ENCODE measurements around the gene AANAT. TPM values are rescaled to one million over a fixed set of nuclear protein-coding genes. Genes with fewer than 3 reads are reported as not detected.

The AANAT gene
- total RNA-seq, 1 donor from 2014 or later, result 0.18 TPM

DNA sequence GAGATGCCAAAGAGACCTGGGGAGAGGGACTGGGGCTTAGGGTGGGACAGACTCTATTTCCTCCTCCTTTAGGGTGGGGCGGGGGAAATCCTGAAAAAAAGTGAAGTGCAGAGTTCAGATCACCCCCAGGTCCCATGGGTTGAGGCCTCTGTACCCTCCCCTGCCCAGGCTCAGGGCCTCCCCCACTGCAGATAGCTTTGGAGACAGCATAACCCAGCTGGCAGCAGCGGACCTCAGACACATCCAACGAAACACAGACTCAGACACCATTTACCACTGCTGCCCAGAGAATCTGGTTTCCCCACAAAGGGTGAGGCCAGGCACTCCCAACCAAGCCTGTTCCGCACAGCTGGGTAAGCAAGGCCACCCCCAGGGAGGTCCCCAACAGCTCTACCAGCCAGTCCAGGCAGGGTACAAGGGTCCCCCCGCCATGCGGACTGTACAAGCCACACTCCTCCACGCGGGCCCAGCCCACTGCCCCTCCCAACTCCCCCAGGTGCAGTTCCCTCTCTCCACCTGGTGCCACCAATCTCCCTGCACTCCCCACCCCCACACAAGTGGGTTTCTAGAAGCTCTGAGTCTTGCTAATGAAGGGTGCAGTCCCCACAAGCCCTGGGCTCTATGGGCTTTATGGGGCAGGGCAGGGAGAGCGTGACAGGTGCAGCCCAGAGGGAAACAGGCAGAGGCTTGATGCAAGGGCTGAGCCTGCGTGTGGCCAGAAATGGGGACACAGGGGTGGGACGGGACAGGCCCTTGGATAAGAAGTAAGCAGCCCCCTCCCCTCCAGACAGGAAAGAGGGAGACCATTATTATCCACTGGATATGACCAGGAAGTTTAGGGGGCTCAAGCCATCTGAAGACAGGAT, 25.0 kb downstream of the AANAT start:
- Mint-ChIP-seq H3K27ac (peak overlapping the region; percentile 95), H3K36me3 (ENCODE audit: low read depth) (peaks cover 9% of the 10 kb centered on the region), H3K4me1 (ENCODE audit: low read depth) (peaks cover 30% of the 10 kb centered on the region), H3K9me3 (no peaks in the 10 kb centered on the region), H3K27me3 (ENCODE audit: low read depth) (no peaks in the 10 kb centered on the region), H3K4me3 (ENCODE audit: low read depth) (peak overlapping the region; percentile 60)
- no peak for DNase-seq (ENCODE audit: low spot score)
- intact Hi-C loops (cut with micrococcal nuclease), result no loop called here

DNA sequence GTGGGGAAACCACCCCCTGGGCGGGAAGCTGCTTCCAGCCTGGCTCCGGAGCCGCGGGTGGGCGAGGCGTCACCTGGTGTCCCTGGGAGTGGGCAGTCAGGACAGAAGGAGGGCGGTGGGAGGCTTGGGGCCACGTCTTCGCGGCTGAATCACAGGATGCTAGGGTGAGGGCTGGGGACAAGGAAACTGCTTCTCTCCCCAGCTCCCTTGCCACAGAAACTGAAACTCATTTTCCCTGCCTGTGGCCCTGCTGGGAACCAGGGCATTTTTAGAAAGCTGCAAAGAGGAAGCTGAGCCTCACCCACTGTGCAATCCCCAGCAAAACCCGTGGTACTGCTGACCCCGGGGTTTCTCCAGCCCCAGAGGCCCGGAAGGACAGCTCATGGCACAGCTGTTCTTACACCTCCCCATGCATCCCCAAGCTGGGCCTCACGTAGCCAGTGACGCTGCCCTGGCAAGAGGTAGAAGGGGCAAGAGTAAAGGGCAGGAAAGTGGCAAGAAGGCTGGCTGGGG, 25.6 kb downstream of the AANAT start:
- H3K27me3 Mint-ChIP-seq (ENCODE audit: low read depth), result no peaks in the 10 kb centered on the region
- peak overlapping the region; percentile 95 for H3K27ac Mint-ChIP-seq
- H3K4me3 Mint-ChIP-seq (ENCODE audit: low read depth), result peak overlapping the region; percentile 71
- H3K36me3 Mint-ChIP-seq (ENCODE audit: low read depth), result peaks cover 3% of the 10 kb centered on the region
- peaks cover 30% of the 10 kb centered on the region for H3K4me1 Mint-ChIP-seq (ENCODE audit: low read depth)
- H3K9me3 Mint-ChIP-seq, result no peaks in the 10 kb centered on the region
- DNase-seq (ENCODE audit: low spot score), result peak; percentile 48
- intact Hi-C loops (cut with micrococcal nuclease), result loop anchor here (1.0 kb wide), 1 partner anchor 22 kb away; no protein-coding TSS in a partner anchor

DNA sequence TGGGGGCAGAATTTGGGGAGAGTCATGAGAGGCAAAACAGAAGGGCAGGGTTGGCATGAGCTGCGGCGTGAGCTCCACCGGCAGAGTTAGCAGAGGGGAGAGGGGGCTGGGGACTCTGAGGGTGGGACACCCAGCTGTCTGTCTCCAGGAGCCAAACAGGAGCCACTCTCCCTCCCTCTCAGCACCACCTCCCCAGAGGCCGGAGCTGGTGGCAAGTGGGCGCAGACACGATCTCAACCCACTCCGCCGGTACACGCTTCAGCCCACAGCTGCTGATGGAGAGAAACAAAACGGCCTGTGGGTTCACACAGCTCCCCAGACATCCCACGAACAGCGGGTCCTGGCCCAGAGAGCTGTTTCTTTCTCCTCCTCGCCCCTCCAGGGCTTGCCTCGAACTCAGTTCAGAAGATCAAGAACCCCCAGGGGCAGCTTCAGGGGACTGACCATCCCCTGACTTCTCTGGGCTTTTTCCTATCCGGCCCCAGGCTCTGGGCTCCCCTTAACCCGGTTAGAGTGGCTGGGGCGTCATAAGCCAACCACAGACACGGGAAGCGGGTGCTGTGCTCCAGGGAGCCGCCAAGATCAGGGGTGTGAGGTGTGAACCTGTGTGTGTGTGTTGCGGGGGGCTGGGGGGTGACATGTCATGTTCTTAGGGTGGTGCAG, 26.2 kb downstream of the AANAT start:
- peaks cover 30% of the 10 kb centered on the region for H3K4me1 Mint-ChIP-seq (ENCODE audit: low read depth)
- intact Hi-C loops (cut with micrococcal nuclease), result loop anchor here (1.0 kb wide), 1 partner anchor 22 kb away; no protein-coding TSS in a partner anchor
- no peak for DNase-seq (ENCODE audit: low spot score)
- peak overlapping the region; percentile 95 for H3K27ac Mint-ChIP-seq
- H3K27me3 Mint-ChIP-seq (ENCODE audit: low read depth), result no peaks in the 10 kb centered on the region
- H3K9me3 Mint-ChIP-seq, result no peaks in the 10 kb centered on the region
- H3K36me3 Mint-ChIP-seq (ENCODE audit: low read depth), result peaks cover 3% of the 10 kb centered on the region
- H3K4me3 Mint-ChIP-seq (ENCODE audit: low read depth), result peak overlapping the region; percentile 71

DNA sequence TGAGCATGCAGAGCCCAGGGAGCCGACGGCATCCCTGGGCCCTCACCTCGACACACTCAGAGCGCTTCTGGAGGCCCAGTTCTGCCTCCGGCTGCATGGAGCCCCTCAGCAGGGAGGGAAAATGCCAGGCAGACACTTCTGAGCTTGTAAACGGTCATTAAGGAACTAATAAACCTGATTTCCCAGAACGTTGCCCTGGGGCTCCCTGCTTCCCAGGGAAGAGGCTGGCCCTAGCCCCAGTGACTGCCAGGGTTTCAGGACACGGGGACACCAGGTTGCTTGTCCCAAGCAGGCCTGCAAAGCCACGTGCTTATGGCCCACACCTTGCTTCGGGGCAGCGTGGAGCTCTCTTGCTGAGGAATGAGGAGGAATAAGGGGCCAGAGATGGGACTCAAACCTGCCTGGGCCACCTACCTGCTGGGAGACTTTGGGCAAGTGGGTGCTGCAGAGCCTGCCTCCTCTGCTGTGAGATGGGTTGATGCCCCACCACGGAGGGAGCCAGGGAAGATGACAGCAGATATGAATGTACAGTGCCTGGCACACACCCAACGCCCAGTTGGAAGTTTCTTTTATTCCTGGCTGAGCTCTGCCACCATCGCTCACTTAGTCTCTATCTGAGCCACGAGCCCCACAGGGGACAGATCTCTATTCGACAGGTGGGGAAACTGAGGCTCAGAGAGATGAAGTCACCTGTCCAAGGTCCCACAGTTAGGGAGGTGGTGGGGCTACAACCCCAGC, 28.4 kb downstream of the AANAT start:
- Mint-ChIP-seq H3K27ac (no peak overlapping the region), H3K36me3 (ENCODE audit: low read depth) (peaks cover 9% of the 10 kb centered on the region), H3K27me3 (ENCODE audit: low read depth) (no peaks in the 10 kb centered on the region), H3K9me3 (no peaks in the 10 kb centered on the region), H3K4me1 (ENCODE audit: low read depth) (peaks cover 37% of the 10 kb centered on the region), H3K4me3 (ENCODE audit: low read depth) (no peak overlapping the region)
- intact Hi-C loops (cut with micrococcal nuclease), result loop anchor here (5.0 kb wide), 1 partner anchor 309 kb away; no protein-coding TSS in a partner anchor
- no peak for DNase-seq (ENCODE audit: low spot score)

DNA sequence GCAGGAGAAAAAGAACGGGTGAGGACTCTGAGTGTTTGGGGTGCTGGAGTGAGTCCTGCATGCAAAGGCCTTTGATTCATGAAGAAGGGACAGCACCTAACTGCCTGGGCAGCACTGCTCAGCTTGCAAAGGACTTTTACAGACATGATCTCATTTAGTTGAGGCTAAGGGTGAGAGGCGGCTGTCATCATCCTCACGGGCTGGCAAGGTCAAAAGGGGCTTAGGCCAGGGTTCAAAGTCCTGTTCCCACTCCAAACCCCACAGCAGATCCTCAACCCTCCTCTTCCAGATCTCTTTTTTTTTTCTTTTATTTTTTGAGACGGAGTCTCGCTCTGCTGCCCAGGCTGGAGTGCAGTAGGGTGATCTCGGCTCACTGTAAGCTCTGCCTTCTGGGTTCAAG, 29.1 kb downstream of the AANAT start:
- Mint-ChIP-seq H3K27ac (no peak overlapping the region), H3K4me1 (ENCODE audit: low read depth) (peaks cover 37% of the 10 kb centered on the region), H3K36me3 (ENCODE audit: low read depth) (peaks cover 9% of the 10 kb centered on the region), H3K27me3 (ENCODE audit: low read depth) (no peaks in the 10 kb centered on the region), H3K4me3 (ENCODE audit: low read depth) (no peak overlapping the region), H3K9me3 (no peaks in the 10 kb centered on the region)
- intact Hi-C loops (cut with micrococcal nuclease), result loop anchor here (5.0 kb wide), 1 partner anchor 309 kb away; no protein-coding TSS in a partner anchor
- no peak for DNase-seq (ENCODE audit: low spot score)

DNA sequence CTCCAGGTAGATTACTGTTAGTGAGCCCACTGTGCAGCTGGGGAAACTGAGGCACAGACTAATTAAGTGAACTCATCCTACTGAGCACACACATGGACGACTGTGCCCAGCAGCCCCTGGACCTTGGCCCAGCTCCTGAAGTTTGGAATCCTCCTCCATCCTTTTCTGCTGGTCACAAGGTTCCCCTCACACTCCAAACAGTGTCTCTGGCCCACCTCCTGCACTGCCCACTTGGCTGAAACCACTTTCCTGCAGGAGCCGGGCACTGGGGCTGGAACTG, 30.2 kb downstream of the AANAT start:
- Mint-ChIP-seq H3K9me3 (no peaks in the 10 kb centered on the region), H3K27me3 (ENCODE audit: low read depth) (no peaks in the 10 kb centered on the region), H3K4me3 (ENCODE audit: low read depth) (no peak overlapping the region), H3K4me1 (ENCODE audit: low read depth) (peaks cover 33% of the 10 kb centered on the region), H3K36me3 (ENCODE audit: low read depth) (peaks cover 9% of the 10 kb centered on the region), H3K27ac (no peak overlapping the region)
- intact Hi-C loops (cut with micrococcal nuclease), result loop anchor here (5.0 kb wide), 1 partner anchor 310 kb away; no protein-coding TSS in a partner anchor
- no peak for DNase-seq (ENCODE audit: low spot score)

DNA sequence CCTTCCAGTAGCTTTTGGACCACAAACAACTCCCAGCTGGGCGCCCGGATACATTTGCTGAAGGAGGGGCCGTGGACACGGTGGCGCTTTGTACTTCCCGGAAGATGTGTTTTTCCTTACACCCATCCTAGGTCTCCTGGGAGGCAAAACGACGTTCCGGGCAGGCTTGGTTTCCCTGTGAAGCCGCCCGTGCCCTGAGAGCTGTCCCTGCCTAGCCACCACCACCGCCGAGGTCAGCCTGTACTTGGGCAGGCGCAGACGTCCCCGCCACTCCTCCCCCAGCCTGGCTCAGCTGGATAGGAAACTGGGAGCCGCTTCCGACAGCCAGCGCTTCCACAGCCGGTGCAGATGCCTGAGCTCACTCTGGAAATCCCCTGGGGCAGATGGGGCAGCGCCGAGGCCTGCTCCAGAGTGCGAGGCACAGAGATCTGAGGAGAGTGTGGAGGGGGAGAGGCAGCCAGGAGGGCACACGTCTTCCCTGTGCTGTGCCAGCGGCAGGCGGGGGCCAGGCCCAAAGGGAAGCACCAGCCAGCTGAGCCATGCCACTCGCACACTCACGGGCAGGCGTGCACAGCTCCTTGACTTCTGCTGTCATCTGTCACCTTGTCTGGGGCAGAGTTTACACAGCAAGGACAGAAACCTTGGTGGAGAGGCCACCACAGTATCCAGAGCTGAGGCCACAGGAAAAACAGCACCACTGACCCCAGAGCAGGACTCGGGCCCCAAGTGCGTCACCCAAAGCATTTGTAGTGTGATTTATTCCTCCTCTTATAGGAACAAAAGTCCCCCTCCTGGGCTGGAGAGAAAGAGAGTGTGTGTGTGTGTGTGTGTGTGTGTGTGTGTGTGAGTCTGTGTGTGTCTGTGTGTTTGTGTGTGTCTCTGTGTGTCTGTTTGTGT, 30.8 kb downstream of the AANAT start:
- no peak for DNase-seq (ENCODE audit: low spot score)
- Mint-ChIP-seq H3K27ac (no peak overlapping the region), H3K4me1 (ENCODE audit: low read depth) (peaks cover 28% of the 10 kb centered on the region), H3K4me3 (ENCODE audit: low read depth) (peak overlapping the region; percentile 21), H3K9me3 (no peaks in the 10 kb centered on the region), H3K36me3 (ENCODE audit: low read depth) (peaks cover 9% of the 10 kb centered on the region), H3K27me3 (ENCODE audit: low read depth) (no peaks in the 10 kb centered on the region)
- intact Hi-C loops (cut with micrococcal nuclease), result loop anchor here (5.0 kb wide), 1 partner anchor 311 kb away; no protein-coding TSS in a partner anchor

DNA sequence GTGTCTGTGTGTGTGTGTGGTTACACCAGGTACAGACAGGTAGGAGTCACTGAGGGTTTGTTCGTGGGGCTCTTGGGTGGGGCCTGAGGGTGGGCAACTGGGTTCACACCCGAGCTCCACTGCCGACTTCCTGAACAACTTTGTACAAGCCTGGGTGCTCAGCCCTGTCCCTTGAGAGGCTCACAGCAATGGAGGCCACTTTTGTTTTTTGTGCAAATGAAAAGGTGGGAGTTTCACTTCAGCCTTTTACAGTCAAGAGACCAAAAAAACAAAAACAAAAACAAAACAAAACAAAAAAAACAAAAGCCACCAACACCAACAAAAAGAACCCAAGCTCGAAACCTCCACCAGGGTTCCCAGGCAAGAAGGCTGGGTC, 31.5 kb downstream of the AANAT start:
- DNase-seq (ENCODE audit: low spot score), result no peak
- no peak overlapping the region for H3K27ac Mint-ChIP-seq
- H3K36me3 Mint-ChIP-seq (ENCODE audit: low read depth), result peaks cover 6% of the 10 kb centered on the region
- intact Hi-C loops (cut with micrococcal nuclease), result loop anchor here (5.0 kb wide), 1 partner anchor 312 kb away; no protein-coding TSS in a partner anchor
- peak overlapping the region; percentile 26 for H3K4me3 Mint-ChIP-seq (ENCODE audit: low read depth)
- peaks cover 21% of the 10 kb centered on the region for H3K4me1 Mint-ChIP-seq (ENCODE audit: low read depth)
- no peaks in the 10 kb centered on the region for H3K9me3 Mint-ChIP-seq
- H3K27me3 Mint-ChIP-seq (ENCODE audit: low read depth), result no peaks in the 10 kb centered on the region

DNA sequence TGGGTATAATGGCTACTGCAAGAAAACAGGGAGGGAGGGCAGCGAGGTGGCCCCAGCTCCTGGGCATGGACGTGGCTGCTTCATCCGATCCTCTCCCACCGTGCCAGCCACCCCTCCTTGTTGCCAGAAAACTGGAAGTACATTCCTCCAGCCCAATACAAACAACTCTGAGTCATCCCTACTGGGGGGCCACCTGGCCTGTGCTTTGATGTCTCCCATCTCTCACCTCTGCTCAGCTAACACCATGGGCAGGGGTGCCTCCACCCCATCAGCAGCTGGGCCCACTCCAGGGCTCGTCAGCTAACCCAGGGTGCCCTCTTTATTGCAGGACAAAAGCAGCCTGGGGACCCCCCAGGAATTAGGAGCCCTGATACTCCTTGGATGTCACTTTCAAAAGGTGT, 31.9 kb downstream of the AANAT start:
- no peak for DNase-seq (ENCODE audit: low spot score)
- intact Hi-C loops (cut with micrococcal nuclease), result loop anchor here (5.0 kb wide), 1 partner anchor 312 kb away; no protein-coding TSS in a partner anchor
- Mint-ChIP-seq H3K27ac (no peak overlapping the region), H3K4me3 (ENCODE audit: low read depth) (no peak overlapping the region), H3K27me3 (ENCODE audit: low read depth) (no peaks in the 10 kb centered on the region), H3K4me1 (ENCODE audit: low read depth) (peaks cover 19% of the 10 kb centered on the region), H3K9me3 (no peaks in the 10 kb centered on the region), H3K36me3 (ENCODE audit: low read depth) (peaks cover 6% of the 10 kb centered on the region)

DNA sequence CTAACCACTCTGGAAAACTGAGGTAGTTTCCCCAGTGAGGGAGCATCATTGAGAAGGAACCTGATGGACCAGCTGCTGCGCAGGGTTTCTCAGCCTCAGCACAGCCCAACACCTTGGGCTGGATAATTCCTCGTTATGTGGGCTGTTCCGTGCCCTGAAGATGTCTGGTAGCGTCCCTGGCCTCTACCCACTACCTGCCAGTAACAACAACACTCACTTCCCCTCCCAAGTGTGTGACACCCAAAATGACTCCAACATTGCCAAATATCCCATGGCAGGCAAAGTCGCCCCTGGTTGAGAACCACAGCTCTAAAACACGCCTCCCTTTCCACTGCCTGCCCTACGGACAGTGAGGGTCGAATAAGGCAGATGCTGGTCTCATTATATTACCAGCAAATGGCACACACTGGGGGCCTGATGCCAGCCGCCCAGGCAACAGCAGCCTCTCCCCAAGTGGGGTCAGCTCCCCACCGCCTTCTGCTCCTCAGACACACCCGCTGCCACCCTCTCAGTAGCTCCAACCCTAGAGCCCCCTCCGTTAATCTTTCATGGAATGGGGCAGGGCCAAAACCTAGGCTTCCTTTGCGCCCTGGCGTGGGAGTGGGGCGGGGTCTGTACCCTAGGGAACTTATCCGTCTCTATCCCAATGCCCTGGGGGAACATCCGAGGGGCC, 32.8 kb downstream of the AANAT start:
- no peak for DNase-seq (ENCODE audit: low spot score)
- H3K27ac Mint-ChIP-seq, result no peak overlapping the region
- H3K36me3 Mint-ChIP-seq (ENCODE audit: low read depth), result peaks cover 6% of the 10 kb centered on the region
- H3K27me3 Mint-ChIP-seq (ENCODE audit: low read depth), result no peaks in the 10 kb centered on the region
- no peaks in the 10 kb centered on the region for H3K9me3 Mint-ChIP-seq
- peaks cover 19% of the 10 kb centered on the region for H3K4me1 Mint-ChIP-seq (ENCODE audit: low read depth)
- intact Hi-C loops (cut with micrococcal nuclease), result no loop called here
- H3K4me3 Mint-ChIP-seq (ENCODE audit: low read depth), result peak overlapping the region; percentile 88

DNA sequence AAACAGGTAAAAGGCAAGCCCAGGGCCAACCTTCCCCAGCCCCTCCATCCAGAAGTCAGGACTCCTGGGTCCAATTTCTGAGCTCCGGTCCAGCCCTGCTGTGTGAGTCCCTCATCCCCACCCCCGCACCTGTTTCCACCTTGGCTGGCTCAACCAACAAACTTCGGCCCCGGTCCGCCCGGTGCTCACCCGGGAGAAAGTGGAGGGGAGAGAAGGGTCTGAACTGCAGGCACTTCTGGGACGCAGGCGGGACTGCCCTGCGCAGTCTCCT, 33.3 kb downstream of the AANAT start:
- no peak for DNase-seq (ENCODE audit: low spot score)
- Mint-ChIP-seq H3K9me3 (no peaks in the 10 kb centered on the region), H3K4me1 (ENCODE audit: low read depth) (peaks cover 19% of the 10 kb centered on the region), H3K27me3 (ENCODE audit: low read depth) (no peaks in the 10 kb centered on the region), H3K4me3 (ENCODE audit: low read depth) (peak overlapping the region; percentile 88), H3K27ac (no peak overlapping the region), H3K36me3 (ENCODE audit: low read depth) (peaks cover 6% of the 10 kb centered on the region)
- intact Hi-C loops (cut with micrococcal nuclease), result loop anchor here (1.0 kb wide), 1 partner anchor 34 kb away; no protein-coding TSS in a partner anchor

All from activated T-helper 2 cell treated with anti-CD3 and anti-CD28 coated beads, Interferon-gamma antibody, Interleukin-2, Interleukin-4, amounts not matched to agents 10 μg/mL and 5 μg/mL and 100 μg/mL, durations not matched to agents 14 hours and 24 hours and 36 hours (primary cell).